ENCODE results near the gene MAL. TPM values are rescaled to one million over a fixed set of nuclear protein-coding genes. Genes with fewer than 3 reads are reported as not detected.
A peak's percentile ranks its signal among the peaks of the same experiment; 100 is the strongest.

MAL gene
- total and polyA plus RNA-seq, 2 of the 13 experiments (the other 11 are each of a cell fraction or from before 2014, with no cell fraction given) = not detected

DNA sequence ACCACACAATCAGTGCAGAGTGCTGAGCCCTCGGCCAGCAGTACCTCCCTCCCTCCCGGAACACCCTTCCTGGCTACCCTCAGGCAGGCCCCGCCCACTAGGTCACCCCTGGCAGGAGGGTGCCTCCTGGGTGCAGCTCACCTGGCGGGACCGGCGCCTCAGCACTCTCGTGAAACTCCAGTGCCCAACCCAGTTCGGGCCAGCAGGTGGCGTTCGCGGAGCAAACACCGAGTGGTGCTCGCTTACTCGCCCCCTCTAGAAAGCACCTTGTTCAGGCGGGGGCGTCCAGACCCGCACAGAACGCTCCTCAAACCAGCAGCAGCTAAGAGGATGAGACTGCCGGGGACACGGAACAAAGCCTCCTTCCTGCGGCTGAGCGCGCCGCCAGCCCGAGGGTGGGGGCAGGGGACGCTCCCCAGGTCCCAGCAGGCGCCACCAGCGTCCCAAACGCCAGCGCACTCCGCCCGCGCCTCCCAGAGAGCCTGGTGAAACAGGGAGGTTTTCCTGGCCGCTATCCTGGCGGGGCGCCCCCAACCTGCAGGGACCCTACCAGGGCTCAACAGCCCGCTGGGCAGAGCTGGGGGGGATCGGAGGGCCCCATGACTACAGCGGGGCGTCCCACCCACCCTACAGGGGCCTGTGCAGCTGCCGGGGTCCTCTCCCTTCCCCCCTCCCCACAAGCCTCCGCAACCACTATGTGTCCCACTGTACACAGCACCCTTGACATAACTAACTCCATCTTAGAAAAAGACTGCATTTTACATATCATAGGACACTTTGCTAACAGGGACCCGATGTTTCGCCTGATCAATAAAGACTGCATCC is 51.4 kb downstream of the MAL start (continued):
- TF ChIP-seq, protein P1, sequence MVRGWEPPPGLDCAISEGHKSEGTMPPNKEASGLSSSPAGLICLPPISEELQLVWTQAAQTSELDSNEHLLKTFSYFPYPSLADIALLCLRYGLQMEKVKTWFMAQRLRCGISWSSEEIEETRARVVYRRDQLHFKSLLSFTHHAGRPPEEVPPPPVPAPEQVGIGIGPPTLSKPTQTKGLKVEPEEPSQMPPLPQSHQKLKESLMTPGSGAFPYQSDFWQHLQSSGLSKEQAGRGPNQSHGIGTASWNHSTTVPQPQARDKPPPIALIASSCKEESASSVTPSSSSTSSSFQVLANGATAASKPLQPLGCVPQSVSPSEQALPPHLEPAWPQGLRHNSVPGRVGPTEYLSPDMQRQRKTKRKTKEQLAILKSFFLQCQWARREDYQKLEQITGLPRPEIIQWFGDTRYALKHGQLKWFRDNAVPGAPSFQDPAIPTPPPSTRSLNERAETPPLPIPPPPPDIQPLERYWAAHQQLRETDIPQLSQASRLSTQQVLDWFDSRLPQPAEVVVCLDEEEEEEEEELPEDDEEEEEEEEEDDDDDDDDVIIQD (CRISPR knock-in tag; IDR thresholded peaks at IDR 0.05; ENCODE audit: low read depth) = no peak
- TF ChIP-seq ZFP41 (CRISPR knock-in tag; IDR thresholded peaks at IDR 0.05; ENCODE audit: borderline replicate concordance) = no peak
- TF ChIP-seq ZNF331 (CRISPR knock-in tag; IDR thresholded peaks at IDR 0.05) = peak; percentile 71
- TF ChIP-seq DRAP1 (CRISPR knock-in tag; IDR thresholded peaks at IDR 0.05) = no peak
- TF ChIP-seq MYNN (CRISPR knock-in tag; IDR thresholded peaks at IDR 0.05; ENCODE audit: low read depth) = no peak
- TF ChIP-seq GATAD2A (CRISPR knock-in tag; IDR thresholded peaks at IDR 0.05) = peak; percentile 47
- no peak for TF ChIP-seq SNAPC4 (CRISPR knock-in tag; IDR thresholded peaks at IDR 0.05)
- TF ChIP-seq, protein P2, sequence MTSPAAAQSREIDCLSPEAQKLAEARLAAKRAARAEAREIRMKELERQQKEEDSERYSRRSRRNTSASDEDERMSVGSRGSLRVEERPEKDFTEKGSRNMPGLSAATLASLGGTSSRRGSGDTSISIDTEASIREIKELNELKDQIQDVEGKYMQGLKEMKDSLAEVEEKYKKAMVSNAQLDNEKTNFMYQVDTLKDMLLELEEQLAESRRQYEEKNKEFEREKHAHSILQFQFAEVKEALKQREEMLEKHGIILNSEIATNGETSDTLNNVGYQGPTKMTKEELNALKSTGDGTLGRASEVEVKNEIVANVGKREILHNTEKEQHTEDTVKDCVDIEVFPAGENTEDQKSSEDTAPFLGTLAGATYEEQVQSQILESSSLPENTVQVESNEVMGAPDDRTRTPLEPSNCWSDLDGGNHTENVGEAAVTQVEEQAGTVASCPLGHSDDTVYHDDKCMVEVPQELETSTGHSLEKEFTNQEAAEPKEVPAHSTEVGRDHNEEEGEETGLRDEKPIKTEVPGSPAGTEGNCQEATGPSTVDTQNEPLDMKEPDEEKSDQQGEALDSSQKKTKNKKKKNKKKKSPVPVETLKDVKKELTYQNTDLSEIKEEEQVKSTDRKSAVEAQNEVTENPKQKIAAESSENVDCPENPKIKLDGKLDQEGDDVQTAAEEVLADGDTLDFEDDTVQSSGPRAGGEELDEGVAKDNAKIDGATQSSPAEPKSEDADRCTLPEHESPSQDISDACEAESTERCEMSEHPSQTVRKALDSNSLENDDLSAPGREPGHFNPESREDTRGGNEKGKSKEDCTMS (CRISPR knock-in tag; conservative IDR thresholded peaks at IDR 0.05) = no peak
- no peak for TF ChIP-seq XBP1 (CRISPR knock-in tag; IDR thresholded peaks at IDR 0.05)
- TF ChIP-seq MYC (CRISPR knock-in tag; IDR thresholded peaks at IDR 0.05; ENCODE audit: borderline replicate concordance) = peak; percentile 48; the same call in 1 of the 2 replicates
- TF ChIP-seq ZNF776 (CRISPR knock-in tag; IDR thresholded peaks at IDR 0.05) = 0 out of 2 replicates have a peak, but pooled peaks have one; percentile 22
- TF ChIP-seq CREBL2 (CRISPR knock-in tag; IDR thresholded peaks at IDR 0.05; ENCODE audit: borderline replicate concordance) = no peak
- TF ChIP-seq, protein P3, sequence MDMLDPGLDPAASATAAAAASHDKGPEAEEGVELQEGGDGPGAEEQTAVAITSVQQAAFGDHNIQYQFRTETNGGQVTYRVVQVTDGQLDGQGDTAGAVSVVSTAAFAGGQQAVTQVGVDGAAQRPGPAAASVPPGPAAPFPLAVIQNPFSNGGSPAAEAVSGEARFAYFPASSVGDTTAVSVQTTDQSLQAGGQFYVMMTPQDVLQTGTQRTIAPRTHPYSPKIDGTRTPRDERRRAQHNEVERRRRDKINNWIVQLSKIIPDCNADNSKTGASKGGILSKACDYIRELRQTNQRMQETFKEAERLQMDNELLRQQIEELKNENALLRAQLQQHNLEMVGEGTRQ (IDR thresholded peaks at IDR 0.05; ENCODE audit: low read depth, low read length) = no peak
- TF ChIP-seq, protein P3 (CRISPR knock-in tag; IDR thresholded peaks at IDR 0.05; ENCODE audit: borderline replicate concordance) = no peak

Data from HepG2 (cell line).